HAP-1 (cell line): ENCODE results near the gene FBXO34.
A peak's percentile ranks its signal among the peaks of the same experiment; 100 is the strongest.

Source experiments
- DNase-seq, 2 experiments: peaks; one replicate each; pipeline ENCODE4 v3.0.0-alpha.2; 2016 to 2020; ENCODE audit warnings: low spot score in 2 of 2
- H3K27me3 ChIP-seq: fragments of 250-450 bp; sonication (Bioruptor Pico); 2 replicates; pipeline ENCODE4 v1.5.1; 2020; ENCODE audit warnings: low read depth, mild to moderate bottlenecking, moderate library complexity
- H3K36me3 ChIP-seq: fragments of 250-450 bp; sonication (Bioruptor Pico); replicated peaks from 2 replicates; pipeline ENCODE4 v1.5.1; 2020; ENCODE audit warnings: mild to moderate bottlenecking
- H3K4me1 ChIP-seq: fragments of 250-450 bp; sonication (Bioruptor Pico); 2 replicates; pipeline ENCODE4 v1.5.1; 2020; ENCODE audit warnings: mild to moderate bottlenecking
- H3K4me3 ChIP-seq: fragments of 250-450 bp; sonication (Bioruptor Pico); 2 replicates; pipeline ENCODE4 v1.5.1; 2020; ENCODE audit warnings: mild to moderate bottlenecking, moderate library complexity
- H3K9me3 ChIP-seq: fragments of 250-450 bp; sonication (Bioruptor Pico); 2 replicates; pipeline ENCODE4 v1.5.1; 2020; ENCODE audit warnings: mild to moderate bottlenecking, moderate library complexity
- in situ Hi-C: fragments of 300-500 bp; cut with MboI; formaldehyde crosslinking; loops from 3 replicates; pipeline ENCODE4 v1.14.3; 2020; ENCODE audit warnings: low sequenced_read_pairs, inconsistent platforms, mixed read lengths

FBXO34 gene, protein sequence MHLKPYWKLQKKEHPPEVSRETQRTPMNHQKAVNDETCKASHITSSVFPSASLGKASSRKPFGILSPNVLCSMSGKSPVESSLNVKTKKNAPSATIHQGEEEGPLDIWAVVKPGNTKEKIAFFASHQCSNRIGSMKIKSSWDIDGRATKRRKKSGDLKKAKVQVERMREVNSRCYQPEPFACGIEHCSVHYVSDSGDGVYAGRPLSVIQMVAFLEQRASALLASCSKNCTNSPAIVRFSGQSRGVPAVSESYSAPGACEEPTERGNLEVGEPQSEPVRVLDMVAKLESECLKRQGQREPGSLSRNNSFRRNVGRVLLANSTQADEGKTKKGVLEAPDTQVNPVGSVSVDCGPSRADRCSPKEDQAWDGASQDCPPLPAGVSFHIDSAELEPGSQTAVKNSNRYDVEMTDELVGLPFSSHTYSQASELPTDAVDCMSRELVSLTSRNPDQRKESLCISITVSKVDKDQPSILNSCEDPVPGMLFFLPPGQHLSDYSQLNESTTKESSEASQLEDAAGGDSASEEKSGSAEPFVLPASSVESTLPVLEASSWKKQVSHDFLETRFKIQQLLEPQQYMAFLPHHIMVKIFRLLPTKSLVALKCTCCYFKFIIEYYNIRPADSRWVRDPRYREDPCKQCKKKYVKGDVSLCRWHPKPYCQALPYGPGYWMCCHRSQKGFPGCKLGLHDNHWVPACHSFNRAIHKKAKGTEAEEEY

DNA sequence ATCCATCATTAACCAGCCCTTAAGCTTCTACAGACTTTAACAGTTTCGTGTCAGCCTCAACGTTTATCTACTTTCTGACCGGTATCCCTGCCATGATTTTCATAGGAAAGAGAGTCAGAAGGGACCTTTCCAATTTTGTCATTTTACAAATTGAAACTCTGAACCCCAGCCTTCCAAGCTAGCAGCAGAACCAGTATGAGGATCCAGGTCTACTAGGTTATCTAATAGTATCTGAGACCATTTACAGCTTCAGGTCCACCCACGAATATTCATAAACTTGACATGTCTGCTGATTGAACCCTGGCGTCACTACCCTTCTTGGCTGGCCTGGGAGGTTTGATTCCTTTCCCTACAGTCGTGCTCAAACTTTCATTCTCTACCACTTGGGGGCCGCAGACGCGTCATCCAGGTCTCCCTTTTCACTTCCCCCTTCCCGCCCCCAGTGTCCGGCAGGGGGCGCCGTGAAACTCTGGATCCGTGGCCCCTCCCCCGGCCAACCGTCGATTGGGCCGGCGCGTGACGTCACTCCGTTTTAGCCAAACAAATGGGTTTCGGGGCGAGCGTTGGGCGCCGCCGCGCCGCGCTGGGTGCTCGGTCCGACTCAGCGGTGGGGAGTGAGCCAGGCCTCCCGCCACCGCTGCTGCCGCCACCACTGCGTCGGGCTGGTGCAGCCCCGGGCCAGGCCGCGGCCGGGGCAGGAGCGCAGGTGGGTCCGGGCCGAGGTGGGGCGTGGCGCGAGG lies at the start of gene FBXO34:
Gene FBXO34, plus strand, starts transcription at position 590 of the 740 bp plus-strand sequence. CDS start 78,970 bp downstream, outside the sequence.
- Histone ChIP-seq H3K27me3 (no peaks in the 10 kb centered on the region), H3K9me3 (no peaks in the 10 kb centered on the region), H3K4me1 (peaks cover 25% of the 10 kb centered on the region), H3K4me3 (peak within 1 kb of the TSS; percentile 87), H3K36me3 (no peaks in the 10 kb centered on the region)
- peak; percentile 93 to 99 for DNase-seq
- in situ Hi-C loops, result no loop called here

DNA sequence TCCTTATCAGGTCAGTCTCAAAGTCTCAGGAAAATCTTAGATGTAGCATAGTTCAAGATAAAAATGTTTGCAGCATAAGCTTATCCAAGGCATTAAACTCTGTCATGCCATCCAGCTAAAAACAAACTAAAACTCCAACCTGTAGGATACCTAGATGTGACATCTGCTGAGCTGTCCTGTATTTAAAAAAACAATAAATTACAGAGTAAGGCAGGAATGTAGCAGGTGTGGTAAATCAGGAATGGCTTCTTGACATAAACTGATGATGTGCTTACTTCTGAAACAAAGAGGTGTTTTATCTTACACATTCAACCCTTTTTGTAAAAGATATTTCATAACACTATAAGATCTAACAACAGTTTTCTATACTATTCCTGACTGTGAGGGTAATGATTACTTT lies 49.3 kb upstream of the FBXO34 start:
- Histone ChIP-seq H3K27me3 (peaks cover 18% of the 10 kb centered on the region), H3K4me1 (peaks cover 6% of the 10 kb centered on the region), H3K36me3 (no peaks in the 10 kb centered on the region), H3K4me3 (no peak overlapping the region), H3K9me3 (peaks cover 5% of the 10 kb centered on the region)
- in situ Hi-C loops, result no loop called here
- no peak for DNase-seq

DNA sequence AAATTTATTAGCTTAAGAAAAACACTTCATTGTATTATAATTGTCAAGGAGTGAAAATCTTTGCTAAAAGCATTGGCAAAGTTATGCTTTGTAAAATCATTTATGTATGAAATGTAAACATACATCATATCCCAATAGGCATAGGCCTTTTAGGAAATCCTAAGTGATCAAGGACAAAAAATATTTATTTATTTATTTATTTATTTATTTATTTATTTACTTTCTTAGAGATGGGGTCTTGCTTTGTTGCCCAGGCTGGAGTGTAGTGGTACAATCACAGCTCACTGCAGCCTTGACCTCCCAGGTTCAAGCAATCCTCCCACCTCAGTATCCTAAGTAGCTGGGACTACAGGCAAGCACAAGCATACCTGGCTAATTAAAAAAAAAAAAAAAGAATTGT lies 47.9 kb upstream of the FBXO34 start:
- peaks cover 18% of the 10 kb centered on the region for H3K27me3 ChIP-seq
- H3K9me3 ChIP-seq, result peaks cover 7% of the 10 kb centered on the region
- 0 out of 2 replicates have a peak, but pooled peaks cover 5% of the 10 kb centered on the region for H3K4me1 ChIP-seq
- DNase-seq, result no peak
- H3K36me3 ChIP-seq, result no peaks in the 10 kb centered on the region
- no peak overlapping the region for H3K4me3 ChIP-seq
- in situ Hi-C loops, result no loop called here

DNA sequence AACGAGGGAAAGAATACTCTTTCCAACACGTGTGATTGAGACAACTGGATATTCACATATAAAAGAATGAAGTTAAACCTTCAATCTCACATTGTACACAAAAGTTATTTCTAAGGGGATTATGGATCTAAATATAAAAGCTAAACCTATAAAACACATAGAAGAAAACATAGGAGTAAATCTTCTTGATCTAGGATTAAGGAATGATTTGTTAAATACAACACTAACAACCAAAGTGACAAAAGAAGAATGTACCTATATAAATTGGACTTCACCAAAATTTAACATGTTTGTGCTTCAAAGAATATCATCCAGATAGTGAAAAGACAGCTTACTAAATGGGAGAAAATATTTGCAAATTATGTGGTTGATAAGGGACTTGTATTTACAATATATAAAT lies 43.0 kb upstream of the FBXO34 start:
- no peaks in the 10 kb centered on the region for H3K36me3 ChIP-seq
- no peak overlapping the region for H3K4me3 ChIP-seq
- peak in 1 of 2 experiments; percentile 91 for DNase-seq
- peaks cover 22% of the 10 kb centered on the region for H3K9me3 ChIP-seq
- in situ Hi-C loops, result no loop called here
- H3K4me1 ChIP-seq, result 0 out of 2 replicates have a peak, but pooled peaks cover 5% of the 10 kb centered on the region
- H3K27me3 ChIP-seq, result peaks cover 33% of the 10 kb centered on the region

DNA sequence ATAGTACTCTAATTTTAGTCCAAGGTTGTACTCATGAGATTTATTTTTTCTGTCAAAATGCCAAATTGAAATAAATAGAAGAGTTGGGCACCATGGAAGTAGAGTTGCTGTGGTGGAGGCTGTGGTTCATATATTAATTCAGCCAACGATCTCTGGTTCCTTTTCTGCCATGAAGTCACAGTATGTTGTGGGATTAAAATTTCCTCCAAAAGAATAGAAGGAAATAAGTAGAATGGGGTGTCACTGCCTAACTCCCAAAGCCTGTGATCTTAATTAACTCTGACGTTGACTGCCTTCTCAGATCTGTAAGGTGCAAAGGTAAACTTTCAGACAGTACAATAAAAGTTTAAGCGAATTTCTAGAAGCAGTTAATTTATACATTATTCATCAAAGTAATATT lies 37.6 kb upstream of the FBXO34 start:
- H3K4me1 ChIP-seq, result no peaks in the 10 kb centered on the region
- no peak for DNase-seq
- H3K9me3 ChIP-seq, result peaks cover 14% of the 10 kb centered on the region; the same call in 1 of the 2 replicates
- H3K36me3 ChIP-seq, result no peaks in the 10 kb centered on the region
- in situ Hi-C loops, result no loop called here
- no peak overlapping the region for H3K4me3 ChIP-seq
- H3K27me3 ChIP-seq, result peaks cover 50% of the 10 kb centered on the region

DNA sequence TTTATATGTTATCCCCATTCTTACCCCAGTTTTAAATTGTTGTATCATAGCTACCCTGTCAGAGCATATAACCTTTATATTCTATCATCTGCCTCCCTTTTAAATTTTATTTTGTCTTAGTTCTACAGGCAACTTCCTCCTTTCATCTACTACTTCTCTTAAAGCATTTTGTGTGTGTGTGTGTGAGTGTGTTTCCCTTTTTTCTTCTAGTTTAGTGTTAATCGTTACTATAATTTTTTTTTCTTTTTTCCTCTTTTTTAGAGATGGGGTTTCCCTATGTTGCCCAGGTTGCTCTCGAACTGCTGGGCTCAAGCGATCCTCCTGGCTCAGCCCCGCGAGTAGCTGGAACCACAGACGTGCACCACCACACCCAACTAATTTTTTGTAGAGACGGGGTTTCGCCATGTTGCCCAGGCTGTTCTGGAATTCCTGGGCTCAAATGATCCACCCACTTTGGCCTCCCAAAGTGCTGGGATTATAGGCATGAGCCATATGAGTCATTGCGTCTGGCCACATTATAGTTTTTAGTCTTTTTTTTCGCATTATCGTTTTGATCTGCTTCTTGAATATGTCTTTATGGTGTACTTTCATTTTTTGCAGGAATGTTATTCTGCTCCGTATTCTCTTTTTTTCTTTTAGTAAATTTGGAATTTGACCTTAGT lies 33.1 kb upstream of the FBXO34 start:
- Histone ChIP-seq H3K9me3 (no peaks in the 10 kb centered on the region), H3K36me3 (no peaks in the 10 kb centered on the region), H3K4me1 (no peaks in the 10 kb centered on the region), H3K4me3 (no peak overlapping the region), H3K27me3 (peaks cover 37% of the 10 kb centered on the region)
- no peak for DNase-seq
- in situ Hi-C loops, result no loop called here

DNA sequence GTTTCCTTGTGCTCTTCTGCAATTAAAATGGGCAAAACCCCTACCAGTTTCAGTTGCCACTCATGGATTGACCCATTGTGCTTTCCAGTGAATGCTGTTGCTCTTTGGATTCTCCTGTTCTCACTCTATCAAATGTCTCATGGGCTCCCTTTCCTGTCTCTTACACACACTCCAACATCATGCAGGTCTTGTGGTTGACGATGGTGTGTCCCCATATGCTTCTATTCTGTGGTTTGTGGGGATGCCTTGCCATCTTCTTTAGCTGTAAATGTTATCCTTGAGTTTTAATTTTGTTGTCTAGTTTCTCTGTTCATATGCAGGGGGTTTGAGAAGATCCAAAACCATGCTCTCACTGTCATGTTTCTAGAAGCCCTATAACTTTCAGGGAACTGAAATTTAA lies 31.9 kb upstream of the FBXO34 start:
- Histone ChIP-seq H3K4me1 (no peaks in the 10 kb centered on the region), H3K4me3 (no peak overlapping the region)
- in situ Hi-C loops, result no loop called here

DNA sequence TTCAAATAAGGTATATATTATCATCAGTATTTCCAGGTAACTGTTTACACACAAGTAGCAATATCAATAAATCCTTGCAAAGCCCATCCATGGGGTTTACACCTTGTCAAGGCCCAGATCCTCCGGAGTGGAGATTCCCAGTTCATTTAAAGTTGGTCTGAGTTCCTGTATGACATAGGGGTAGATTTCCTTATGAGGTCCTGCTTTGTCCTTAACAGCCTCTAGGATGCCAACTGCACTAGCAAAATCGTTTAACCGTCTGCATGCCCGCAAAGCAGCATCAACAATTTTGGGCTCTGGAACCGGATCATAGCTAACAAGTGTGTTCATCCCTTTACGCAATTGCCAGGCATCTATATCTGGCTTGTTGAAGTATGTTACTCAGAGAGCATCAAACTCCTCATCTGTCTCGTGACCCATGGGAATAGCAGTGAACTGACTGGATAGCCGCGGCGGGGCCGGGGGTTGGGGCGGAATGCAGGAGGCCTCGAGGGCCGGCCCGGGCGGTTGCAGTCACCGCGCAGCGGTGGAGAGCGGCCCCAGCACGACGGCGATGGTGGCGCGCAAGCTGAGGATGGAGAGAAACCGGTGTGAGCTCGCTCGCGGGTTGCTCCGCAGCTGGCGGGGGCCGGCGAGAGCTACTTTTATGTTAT lies 30.6 kb upstream of the FBXO34 start:
- DNase-seq, result no peak
- Histone ChIP-seq H3K36me3 (no peaks in the 10 kb centered on the region), H3K4me1 (no peaks in the 10 kb centered on the region), H3K27me3 (peaks cover 22% of the 10 kb centered on the region), H3K4me3 (no peak overlapping the region), H3K9me3 (no peaks in the 10 kb centered on the region)
- in situ Hi-C loops, result no loop called here

More for the DNA sequence above, 31.9 kb upstream of the FBXO34 start:
- DNase-seq, result no peak
- no peaks in the 10 kb centered on the region for H3K36me3 ChIP-seq
- H3K9me3 ChIP-seq, result no peaks in the 10 kb centered on the region
- peaks cover 26% of the 10 kb centered on the region for H3K27me3 ChIP-seq

DNA sequence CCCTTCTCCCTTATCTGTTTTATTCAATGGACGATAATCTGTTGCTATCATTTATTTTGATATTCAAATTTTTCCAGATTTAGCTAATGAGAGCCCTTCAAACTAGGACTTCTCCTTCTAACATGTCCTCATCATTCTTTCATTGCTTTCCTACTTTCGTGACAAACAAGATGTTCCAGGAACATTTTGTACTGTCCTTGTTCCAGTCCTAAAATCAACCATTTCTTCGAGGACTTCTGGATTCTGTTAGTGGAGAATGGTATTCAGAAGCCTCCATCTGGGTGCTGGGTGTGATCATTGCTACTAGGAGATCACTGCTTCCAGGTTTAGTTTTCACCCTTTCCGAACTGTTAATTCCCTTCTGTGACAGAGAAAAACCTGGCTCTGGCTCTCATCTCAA lies 29.5 kb upstream of the FBXO34 start:
- in situ Hi-C loops, result no loop called here
- Histone ChIP-seq H3K4me3 (no peak overlapping the region), H3K9me3 (no peaks in the 10 kb centered on the region), H3K36me3 (no peaks in the 10 kb centered on the region), H3K4me1 (no peaks in the 10 kb centered on the region), H3K27me3 (peaks cover 20% of the 10 kb centered on the region)
- DNase-seq, result no peak

DNA sequence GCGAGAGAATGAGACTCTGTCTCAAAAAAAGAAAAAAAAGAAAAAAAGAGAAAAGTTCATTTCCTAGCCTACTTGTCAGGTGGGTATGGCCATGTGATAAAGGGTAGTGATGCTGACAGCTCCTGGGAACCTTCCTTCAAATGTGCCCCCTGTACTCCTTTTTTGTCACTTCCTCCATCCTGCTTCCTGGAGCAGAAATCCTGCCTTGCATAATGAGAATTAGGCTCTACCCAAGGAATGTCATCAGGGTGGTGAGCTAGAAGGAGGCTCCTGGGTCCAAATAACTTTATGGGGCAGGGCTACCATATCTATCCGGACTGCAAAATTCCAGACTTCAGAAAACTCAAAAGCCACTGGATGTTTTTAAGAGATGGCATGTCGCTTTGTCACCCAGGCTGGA lies 27.8 kb upstream of the FBXO34 start:
- DNase-seq, result no peak
- no peaks in the 10 kb centered on the region for H3K9me3 ChIP-seq
- H3K27me3 ChIP-seq, result peaks cover 30% of the 10 kb centered on the region
- no peaks in the 10 kb centered on the region for H3K36me3 ChIP-seq
- H3K4me1 ChIP-seq, result no peaks in the 10 kb centered on the region
- in situ Hi-C loops, result no loop called here
- no peak overlapping the region for H3K4me3 ChIP-seq

DNA sequence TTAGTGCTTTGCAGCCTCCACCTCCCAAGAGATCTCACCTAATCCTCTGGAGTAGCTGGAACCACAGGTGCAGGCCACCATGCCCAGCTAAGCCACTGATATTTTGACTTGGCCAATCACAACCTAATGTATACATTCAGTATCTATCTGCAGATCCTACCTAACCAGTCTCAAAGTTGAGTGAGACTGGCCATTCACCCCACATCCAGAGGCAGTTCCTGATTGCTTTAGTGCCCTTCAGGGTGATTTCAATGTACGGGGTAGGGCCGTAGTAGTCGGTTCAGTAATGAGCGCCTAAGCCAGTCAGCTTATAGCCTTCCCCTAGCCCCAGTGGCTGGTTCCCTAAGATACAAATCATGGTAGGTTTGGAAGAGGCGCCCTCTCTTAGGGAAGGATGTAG lies 27.4 kb upstream of the FBXO34 start:
- in situ Hi-C loops, result no loop called here
- no peak for DNase-seq
- no peaks in the 10 kb centered on the region for H3K9me3 ChIP-seq

DNA sequence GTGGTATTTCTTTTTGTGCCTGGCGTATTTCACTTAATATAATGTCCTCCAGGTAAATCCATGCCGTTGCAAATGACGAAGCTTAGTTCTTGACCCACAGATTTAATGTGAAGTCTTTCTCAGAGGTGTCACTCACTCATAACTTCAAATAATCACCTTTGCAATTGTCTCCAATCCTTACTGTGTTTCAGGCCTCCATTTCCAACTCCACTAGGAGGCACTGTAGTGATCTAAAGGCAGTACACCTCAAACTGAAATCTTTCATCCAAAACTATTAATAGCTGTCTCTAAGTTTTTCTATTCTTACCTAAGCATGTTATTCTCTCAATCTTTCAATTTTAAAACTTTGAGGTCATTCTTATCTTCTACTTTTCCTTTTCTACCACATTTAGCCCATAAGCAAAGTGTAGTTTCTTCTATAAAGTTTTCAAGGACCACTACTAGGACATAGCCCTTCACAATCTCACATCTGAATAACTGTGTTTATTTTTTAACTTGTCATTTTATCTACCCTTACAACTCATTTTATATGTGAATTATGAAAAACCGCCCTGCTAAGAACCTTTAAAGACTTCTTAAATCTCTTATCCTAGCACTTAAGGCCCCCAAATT lies 25.5 kb upstream of the FBXO34 start:
- Histone ChIP-seq H3K36me3 (no peaks in the 10 kb centered on the region), H3K9me3 (no peaks in the 10 kb centered on the region), H3K4me1 (no peaks in the 10 kb centered on the region), H3K27me3 (peaks cover 31% of the 10 kb centered on the region), H3K4me3 (no peak overlapping the region)
- DNase-seq, result peak; percentile 37 to 40
- in situ Hi-C loops, result no loop called here

More for the DNA sequence above, 27.4 kb upstream of the FBXO34 start:
- Histone ChIP-seq H3K36me3 (no peaks in the 10 kb centered on the region), H3K27me3 (peaks cover 34% of the 10 kb centered on the region), H3K4me3 (no peak overlapping the region), H3K4me1 (no peaks in the 10 kb centered on the region)

DNA sequence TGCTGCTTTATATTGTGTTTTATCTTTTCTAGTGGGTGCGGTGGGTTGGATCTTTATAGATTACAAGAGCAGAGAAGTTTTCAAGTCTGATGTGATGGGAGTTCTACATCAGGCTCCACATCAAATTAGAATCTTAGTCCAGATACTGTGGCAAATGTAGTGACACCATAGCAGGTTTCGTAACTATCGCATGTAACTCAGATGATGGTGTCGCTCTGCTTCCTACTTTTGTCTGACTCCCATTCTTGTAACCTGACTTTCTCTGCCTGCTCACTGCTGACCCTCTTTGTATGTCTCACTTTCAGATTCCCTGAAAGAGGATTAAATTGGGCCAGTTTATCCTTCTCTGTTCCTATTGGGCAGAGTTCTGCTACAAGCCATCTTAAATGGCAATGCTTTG lies 22.8 kb upstream of the FBXO34 start:
- Histone ChIP-seq H3K9me3 (no peaks in the 10 kb centered on the region), H3K27me3 (peaks cover 19% of the 10 kb centered on the region), H3K4me3 (no peak overlapping the region), H3K4me1 (no peaks in the 10 kb centered on the region), H3K36me3 (no peaks in the 10 kb centered on the region)
- in situ Hi-C loops, result no loop called here
- DNase-seq, result no peak
